Putamen (tissue), 1 donor: Measurements from ENCODE around the gene SLC25A24.
"Not testable (repeated sequence)": the region's sequence is repeated elsewhere in the genome, so short reads cannot be mapped to it uniquely, and the experiment has no call there.

Source experiments
- DNase-seq: peaks from one replicate; pipeline ENCODE4 v3.0.0-alpha.2; 2016; ENCODE audit warnings: low spot score

Gene SLC25A24

DNA sequence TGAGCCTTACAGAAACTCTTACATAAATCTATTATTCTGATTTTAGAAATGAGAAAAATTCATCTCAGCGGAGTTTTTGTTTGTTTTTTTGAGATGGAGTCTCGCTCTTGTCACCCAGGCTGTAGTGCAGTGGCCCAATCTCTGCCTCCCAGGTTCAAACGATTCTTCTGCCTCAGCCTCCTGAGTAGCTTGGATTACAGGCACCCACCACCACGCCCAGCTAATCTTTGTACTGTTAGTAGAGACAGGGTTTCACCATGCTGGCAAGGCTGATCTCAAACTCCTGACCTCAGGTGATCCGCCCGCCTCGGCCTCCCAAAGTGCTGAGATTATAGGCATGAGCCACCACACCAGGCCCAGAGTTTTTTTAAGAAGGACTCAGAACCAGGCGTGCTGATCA, 60.6 kb downstream of the SLC25A24 start:
- not testable (repeated sequence) for DNase-seq

DNA sequence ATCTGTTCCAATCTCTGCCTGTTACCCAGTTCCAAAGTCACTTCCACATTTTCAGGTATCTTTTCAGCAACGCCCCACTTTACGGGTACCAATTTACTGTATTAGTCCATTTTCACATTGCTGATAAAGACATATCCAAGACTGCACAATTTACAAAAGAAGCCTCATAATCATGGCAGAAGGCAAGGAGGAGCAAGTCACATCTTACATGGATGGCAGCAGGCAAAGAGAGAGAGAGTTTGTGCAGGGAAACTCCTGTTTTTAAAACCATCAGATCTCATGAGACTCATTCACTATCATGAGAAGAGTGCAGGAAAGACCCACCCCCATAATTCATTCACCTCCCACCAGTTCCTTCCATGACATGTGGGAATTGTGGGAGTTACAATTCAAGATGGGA, 67.0 kb downstream of the SLC25A24 start:
- not testable (repeated sequence) for DNase-seq

DNA sequence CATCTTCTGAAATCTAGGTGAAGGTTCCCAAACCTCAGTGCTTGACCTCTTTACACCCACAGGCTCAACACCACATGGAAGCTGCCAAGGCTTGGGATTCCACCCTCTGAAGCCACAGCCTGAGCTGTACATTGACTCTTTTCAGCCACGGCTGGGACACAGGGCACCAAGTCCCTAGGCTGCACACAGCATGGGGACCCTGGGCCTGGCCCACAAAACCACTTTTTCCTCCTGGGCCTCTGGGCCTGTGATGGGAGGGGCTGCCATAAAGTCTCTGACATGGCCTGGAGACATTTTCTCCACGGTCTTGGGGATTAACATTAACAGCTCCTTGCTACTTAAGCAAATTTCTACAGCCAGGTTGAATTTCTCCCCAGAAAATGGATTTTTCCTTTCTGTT, 67.8 kb downstream of the SLC25A24 start:
- DNase-seq, result not testable (repeated sequence)

DNA sequence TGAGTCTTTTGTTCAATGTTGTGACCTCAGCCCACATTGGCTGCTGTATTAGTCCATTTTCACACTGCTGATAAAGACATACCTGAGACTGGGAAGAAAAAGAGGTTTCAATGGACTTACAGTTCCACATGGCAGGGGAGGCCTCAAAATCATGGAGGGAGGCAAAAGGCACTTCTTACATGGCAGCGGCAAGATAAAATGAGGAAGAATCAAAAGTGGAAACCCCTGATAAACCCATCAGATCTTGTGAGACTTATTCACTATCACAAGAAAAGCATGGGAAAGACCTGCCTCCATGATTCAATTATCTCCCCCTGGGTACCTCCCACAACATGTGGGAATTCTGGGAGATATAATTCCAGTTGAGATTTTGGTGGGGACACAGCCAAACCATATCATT, 68.9 kb downstream of the SLC25A24 start:
- not testable (repeated sequence) for DNase-seq

DNA sequence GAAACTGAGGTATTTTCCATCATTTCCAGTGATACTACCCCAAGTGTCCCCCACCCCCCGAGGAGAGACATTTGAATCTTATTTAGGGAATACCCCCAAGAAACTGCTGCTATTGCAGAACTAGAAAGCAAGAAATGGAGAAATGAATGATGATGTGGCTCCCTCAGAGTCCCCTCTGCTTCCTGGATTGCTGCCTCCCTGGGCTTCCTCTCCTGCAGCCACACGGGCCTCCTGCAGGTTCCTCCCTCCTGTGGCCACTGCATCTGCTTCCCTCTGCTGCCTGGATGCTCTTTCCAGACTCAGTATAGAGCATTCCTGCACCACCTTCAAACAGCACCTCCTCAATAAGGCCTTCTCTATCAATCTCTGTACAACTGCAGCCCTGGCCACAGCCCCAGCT, 69.3 kb downstream of the SLC25A24 start:
- no peak for DNase-seq

DNA sequence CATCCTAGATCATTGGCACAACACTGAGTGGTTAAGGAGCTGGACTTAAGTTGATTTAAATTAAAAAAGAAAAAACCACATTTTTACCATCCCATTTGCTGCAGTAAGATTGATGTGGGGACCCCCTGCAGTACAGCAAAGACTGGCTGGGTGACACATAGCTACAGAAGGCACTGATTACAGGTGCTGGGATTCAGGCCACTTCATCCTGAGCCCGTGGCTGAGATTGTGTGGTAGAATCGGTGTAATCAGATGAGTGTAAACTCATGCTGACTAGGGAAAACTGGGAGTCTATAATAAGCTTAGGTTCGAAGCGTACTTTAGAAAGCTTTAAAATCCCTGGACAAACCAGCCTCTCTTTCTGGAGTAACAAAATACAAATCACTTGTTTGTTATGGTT, 70.1 kb downstream of the SLC25A24 start:
- no peak for DNase-seq

DNA sequence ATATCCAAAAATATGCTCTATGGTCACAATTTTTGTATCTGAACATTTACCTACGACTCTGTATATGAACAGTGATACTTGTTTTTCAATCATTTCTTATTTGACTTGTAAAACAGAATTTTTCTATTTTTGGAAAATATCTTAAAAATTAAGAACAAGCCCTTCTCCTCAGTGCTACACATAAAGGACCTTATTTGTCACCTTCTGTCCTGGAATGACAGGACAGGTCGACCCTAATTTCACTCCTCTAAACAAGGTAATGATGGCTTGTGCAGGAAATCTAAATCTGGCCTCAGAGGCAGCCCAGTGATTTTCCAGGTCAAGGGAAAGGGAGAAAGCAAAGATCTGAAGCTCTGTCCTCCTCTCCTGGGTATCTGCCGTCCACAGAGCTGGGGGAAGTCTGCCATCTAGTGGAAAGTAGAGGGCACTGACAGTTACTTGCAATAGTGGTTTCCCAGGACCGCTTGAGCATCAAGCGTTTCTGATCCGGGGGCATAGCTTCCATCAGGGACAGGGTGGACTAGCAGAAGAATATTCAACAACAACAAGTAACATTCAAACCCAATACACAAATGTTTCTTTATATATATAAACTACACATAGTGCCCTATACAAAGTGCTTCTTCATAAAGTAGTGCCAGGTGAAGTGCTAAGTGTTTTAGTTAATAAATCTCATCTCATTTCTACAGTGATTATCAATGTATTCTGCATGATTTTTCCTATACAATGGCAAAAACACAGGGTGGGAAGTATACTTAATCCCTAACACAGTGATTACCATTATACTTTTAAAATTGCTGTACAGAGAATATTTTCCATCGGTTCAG, 74.6 kb downstream of the SLC25A24 start:
- peak; percentile 76 for DNase-seq

DNA sequence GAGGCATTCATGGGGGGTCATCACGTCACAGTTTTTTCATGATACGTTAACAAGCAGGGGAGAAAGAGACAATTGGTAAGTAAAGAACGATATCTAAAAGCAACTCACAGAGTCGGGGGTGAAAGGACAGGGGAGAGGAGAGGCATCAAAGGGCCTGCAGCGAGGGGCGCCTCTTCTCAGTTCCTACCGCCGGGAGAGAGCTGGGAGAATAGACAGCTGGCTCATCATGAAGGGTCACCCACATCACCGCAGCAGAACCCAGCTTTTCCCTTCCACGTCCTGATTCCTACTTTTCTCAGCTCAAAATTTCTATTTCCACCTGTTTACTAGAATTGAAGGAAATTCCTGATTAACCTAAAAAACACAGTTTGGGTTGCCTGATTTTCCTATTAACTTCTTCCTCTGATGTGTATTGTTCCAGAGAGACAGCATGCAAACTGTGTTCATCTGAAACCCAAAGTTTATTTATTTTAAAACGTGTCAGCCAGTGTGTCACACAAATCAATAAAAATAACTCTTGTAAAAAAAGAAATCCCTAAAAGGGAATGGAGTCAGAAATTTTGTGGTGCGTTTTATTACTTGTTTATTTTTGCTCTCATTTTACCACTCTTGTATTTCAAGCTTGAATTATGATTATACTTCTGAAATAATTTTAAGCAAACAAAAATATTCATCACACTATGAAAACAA, 75.4 kb downstream of the SLC25A24 start:
- no peak for DNase-seq

DNA sequence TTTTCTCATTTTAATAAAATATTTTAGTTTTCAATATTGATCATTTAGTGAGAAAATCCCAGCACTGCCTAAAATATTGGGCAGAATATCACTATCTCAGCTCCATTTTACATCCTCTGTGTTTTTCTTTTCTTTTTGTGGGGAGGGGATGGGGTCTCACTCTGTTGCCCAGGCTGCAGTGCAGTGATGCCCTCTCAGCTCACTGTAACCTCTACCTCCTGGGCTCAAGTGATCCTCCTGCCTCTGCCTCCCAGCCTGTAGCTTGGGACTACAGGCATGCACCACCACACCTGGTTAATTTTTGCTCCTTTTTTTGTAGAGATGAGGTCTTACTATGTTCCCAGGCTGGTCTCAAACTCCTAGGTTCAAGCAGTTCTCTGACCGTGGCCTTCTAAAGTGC, 76.1 kb downstream of the SLC25A24 start:
- DNase-seq, result no peak

DNA sequence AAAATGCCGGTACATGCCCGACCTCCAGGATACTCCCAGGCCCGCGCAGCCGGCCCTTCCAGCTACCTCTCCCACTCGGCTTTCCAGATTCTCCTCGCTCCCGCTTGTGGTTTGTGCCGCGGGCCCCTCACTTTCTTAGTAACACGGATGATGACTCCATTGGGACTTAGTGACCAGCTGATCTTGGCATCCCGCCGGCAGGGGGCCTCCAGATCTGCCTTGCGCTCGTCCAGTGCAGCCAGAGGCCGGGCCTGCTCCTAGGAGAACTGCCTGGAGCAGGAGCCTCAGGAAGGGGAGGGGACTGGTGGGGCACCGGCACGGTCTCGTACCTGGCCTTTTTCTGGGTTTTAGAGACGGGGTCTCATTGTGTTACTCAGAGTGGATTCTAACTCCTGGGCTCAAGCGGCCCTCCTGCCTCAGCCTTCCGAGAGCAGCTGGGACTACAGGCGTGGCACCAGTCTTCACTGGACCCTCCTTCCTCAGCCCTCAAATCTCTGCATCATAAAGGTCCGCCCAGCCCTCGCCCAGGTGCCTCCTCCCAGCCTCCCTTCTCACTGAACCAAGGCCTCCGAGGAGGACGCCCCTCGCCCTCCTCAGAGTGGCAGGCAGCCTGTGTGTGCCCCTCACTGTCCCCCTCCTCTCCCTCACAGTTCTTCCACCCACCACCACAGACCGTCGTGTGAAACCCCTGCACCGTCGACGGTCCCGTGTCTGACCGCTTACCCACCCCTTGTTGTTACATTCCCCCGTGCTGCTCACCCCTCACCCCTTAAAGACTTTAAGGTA, 78.6 kb downstream of the SLC25A24 start:
- no peak for DNase-seq

DNA sequence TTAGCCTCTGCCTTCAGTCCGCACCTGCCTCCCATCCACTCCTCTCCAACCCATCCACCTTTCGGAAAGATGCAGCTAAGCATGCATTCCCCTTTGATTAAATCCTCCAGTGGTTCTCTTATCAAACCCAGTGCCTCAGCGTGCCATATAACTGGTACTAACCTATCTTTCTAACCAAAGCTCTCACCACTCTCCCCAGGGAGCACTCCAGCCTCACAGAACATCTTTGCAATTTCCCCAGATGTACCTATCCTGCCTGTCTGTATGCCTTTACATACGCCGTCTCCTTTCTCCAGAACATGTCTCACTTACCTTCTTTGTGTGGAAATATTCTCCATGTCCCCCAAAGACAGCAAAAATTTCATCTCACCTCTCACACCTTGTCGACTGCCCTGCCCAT, 80.0 kb downstream of the SLC25A24 start:
- no peak for DNase-seq

DNA sequence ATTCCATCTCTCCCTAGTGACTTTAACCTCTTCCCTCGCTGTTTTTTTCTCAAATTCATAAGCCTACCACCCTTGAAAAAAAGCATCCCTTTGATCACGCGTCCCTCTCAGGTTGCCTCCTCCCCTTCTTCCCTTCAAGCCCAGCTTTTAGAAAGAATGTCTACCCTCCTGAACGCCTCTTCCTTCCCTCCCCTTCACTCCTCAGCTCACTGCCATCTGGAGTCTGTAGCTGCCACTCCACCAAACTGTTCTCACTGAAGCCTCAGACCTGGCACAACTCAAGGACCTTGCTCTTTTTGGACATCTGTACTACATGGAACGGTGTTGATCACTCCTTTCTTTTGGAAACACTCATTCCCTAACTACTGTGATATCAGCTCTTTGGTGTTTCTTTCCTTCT, 80.6 kb downstream of the SLC25A24 start:
- no peak for DNase-seq

DNA sequence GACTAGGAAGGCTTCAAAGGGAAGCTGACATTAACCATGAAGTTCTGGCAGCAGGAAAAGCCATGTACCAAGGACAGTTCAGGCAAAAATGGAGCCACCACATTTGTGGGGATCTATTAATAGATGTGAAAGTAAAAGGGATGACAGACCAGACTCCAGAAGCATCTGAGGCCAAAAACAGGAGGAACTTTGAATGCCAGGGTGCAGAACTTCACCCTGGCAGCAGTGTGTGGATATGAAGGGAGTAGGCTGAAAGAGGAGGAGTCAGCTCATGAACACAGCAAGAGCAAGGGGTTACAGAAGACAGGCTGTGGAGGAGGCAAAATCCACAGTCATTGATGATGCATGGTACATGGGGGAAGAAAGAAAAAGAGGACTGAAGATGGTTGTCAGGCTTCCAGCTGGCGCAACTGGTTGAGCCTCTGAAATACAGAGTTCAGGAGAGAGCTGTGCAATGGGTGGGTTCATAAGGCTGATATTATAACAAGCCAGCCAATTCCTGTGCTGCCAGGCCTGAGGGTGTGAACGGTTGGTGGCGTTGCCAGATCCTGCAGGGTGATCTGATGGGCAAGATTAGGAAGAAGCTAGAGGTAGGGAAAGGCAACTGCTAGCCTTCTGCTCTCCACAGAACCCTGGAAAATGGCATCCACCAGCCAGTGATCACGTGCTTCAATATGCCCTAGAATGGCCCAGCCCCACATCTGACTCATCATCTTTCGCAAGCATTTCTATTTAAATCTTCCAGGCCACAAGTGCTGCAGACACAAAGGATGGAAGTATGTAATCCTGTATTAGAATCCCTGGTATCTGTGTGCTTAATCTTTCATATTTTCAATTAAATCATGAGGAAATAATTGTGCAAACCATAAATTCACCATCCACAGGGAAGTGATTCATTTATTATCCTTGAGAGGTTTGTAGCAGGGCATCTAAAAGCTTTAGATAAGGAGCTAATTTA, 81.9 kb downstream of the SLC25A24 start:
- DNase-seq, result no peak

DNA sequence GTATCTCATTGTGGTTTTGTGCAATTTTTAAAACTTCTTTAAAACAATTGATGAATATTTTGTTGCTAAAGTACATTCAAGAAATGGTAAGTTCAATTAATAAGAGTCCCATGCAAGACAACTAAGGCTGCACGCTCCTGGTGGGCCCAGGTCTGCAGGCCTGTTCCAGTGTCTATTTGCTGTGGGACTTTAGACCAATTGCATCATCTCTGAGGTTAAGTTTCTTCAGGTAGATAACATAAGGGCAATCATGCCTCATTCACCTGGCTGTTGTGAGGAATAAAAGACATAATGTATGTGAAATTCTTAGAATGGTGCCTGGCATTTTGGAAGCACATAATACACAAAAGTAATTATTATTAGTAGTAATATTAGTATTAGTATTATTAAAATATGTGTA, 82.9 kb downstream of the SLC25A24 start:
- DNase-seq, result no peak

DNA sequence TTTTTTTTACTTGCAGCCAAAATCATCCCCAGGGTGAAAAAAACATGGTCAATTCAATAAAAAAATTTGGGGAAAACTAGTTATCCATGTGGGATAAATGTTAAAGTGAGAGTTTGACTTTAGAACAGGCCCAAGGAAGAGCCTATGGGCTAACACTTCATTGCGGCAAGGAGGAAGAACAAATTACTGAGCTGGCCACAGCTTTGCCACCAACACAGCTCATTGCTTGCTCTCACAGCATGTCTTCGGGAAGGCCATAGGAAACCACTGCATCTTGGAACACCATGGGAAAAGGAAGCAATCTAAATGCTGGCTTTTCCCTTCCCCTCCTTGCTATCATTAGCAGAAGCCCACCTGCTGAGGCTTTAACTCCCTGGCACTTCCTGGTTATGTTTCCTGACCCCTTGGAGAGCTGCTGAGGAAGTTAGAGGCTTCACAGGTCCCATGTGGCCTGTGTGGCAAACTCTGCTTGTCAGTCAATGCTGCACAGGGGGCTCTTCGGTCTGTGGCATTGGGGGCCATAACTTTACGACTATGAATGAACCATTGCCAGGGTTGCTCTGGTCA, 86.0 kb downstream of the SLC25A24 start:
- DNase-seq, result no peak

DNA sequence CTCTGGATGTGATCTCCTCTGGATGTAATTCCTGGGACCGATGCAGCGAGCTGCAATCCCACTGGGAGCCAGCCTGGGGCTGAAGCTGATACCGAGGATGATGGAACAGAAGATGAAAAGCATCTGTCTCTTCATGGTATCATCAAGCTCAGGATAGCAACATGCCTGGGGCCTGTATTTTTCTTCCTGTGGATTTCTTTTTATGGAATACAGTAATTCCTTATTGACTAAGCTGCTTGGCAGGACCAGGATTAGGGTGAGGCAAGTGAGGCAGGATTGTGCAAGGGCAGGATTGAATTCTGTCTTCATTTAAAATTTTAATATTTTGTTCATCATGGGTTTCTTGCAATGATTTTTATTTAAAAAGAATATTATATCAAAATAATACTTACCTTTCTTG, 86.6 kb downstream of the SLC25A24 start:
- no peak for DNase-seq

DNA sequence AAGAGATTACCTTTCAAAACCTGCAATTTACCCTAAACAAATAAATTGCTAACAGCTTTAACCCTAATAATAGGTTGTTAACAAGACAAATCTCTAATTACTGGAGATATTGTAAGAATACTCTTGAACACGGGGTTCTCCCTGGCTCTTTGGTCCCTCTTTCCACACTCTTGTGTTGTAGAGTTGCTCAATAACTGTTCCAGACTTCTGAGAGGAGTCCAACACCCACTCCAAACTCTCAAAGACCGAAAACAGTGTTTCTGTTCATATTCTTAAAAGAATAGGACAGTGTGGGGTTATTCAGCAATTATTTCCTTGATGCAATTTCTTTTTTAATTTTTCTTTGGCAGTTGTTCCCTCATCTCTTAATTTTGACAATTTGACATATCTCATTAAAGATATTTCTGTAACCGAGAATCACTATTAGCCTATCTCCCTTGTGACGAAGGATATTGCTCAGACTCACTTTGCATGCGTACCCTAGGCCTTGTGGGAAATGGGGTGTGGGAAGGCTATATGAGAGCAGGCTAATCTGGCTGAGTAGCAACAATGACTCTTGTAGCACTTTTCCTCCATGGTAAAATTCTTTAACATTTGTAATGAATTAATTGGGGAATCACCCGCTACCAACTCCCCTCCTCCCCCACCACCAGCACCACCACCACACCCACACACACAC, 90.7 kb downstream of the SLC25A24 start:
- no peak for DNase-seq

DNA sequence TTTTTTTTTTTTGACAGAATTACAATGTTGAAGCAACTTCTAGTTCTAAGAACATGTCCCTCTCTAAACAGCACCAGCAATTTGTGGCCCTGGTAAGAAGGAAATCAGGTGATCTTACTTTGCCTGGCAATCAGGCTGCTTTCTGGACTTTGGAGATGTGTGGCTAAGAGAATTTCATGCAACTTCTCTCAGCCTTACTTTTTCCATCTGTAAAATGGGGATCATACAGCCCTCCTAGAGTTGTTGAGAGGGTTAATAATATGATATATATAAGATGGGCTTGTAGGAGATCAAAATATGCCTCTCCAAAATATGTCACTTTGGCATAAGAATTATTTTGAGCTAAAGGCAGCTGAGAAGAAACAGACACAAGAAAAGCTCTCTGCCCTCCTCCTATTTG, 92.0 kb downstream of the SLC25A24 start:
- no peak for DNase-seq

DNA sequence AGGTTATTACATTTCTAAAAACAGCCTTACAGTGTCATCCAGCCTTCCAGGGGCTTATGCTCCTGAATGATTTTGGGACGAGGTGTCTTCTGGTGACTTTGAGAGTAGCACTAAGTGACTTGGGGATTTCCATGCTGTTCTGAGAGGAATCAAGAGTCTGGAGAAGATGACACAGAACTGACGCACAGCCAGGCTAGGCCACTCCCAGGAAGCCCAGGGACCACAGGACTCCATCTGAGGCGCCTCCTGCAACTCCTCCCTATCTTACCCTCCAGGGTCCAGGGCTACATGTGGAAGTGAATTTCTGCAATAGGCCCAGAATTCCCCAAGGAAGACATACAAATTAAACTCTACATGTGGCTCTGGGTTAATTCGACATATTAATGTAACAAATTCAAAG, 92.5 kb downstream of the SLC25A24 start:
- DNase-seq, result no peak

DNA sequence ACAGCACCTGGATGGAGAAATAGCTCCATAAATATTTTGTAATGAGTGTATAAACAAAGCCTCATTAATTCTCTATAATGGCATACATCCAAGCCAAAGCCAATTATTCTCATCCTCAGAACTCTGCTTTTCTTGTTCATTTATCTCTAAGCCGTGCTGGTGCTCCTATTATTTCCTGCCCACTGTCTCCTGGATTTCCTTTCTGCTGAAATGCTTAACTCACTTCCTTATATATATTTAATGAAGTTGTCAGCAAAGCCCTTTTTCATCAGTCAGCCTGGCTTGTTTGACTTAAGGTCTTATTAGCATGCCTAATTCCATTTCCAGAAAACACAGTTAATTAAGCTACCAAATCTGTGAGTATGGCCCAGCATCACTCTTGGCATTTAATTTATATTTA, 93.4 kb downstream of the SLC25A24 start:
- DNase-seq, result no peak

DNA sequence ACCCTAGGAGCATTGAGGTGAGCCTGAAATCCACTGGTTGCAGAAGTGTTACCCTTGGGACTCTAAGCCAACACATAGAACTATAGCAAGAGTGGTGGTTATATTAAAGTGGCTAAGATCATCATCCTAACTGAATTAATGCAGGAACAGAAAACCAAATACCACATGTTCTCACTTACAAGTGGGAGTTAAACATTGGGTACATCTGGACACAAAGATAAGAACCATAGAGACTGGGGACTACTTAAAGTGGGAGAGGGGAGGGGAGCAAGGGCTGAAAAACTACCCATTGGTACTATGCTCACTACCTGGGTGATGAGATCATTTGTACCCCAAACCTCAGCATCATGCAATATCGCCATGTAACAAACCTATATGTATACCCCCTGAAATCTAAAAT, 100.0 kb downstream of the SLC25A24 start:
- no peak for DNase-seq
